Measurements from ENCODE around the gene NDFIP1.

The NDFIP1 gene

DNA sequence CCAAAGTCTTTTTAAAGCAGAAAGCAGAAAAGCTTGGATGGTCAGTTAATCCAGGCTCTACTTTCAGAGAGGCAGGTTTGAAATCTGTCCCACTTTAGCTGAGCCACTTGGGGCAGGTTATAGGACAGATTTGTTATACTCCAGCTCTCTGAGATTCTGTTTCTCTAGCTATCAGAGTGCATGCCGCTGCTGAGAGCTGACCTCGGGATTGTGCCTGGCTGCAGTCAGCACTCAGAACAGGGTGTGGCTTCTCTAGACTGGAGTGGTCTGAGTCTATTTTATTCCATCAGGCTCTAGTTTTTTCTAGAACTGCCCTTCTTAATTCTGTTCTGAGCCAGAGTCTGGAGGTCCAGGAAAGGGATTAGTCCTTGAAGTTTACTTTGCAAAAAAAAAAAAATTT lies 67.7 kb downstream of the NDFIP1 start:
- H3K18ac ChIP-seq (ENCODE audit: low read length), result no peak overlapping the region
- H3K23ac ChIP-seq (ENCODE audit: low read depth, low read length, poor library complexity), result no peak overlapping the region
- H2BK120ac ChIP-seq (ENCODE audit: low read depth, low read length), result no peak overlapping the region
- no peak overlapping the region for H3K4ac ChIP-seq (ENCODE audit: low read length)
- no peaks in the 10 kb centered on the region for H3K4me1 ChIP-seq (ENCODE audit: control insufficient read depth in 2 of 2, insufficient read depth in 1 of 2, low read depth in 1 of 2, low read length in 2 of 2)
- no peak overlapping the region for H3K27ac ChIP-seq (replicated peaks; ENCODE audit: low read length)
- H3K4me3 ChIP-seq (ENCODE audit: low read length in 2 of 2), result no peak overlapping the region
- peak overlapping the region; percentile 44 for H2AFZ ChIP-seq (ENCODE audit: low read length)
- no peak for DNase-seq (ENCODE audit: low spot score)
- no peaks in the 10 kb centered on the region for H3K79me1 ChIP-seq (ENCODE audit: low read depth, low read length)
- no peaks in the 10 kb centered on the region for H3K27me3 ChIP-seq (ENCODE audit: control insufficient read depth in 3 of 3, insufficient read depth in 3 of 3, low read depth in 1 of 3, low read length in 3 of 3)
- no peak overlapping the region for H4K91ac ChIP-seq (ENCODE audit: low read depth, low read length, poor library complexity)
- H3K9ac ChIP-seq (ENCODE audit: low read depth, low read length, poor library complexity), result no peak overlapping the region
- H3K36me3 ChIP-seq (replicated peaks in 1 of 2; ENCODE audit: control insufficient read depth in 2 of 2, insufficient read depth in 2 of 2, low read length in 2 of 2), result no peaks in the 10 kb centered on the region
- no CpG with 5 or more reads among the region's 2 CpGs for WGBS, 2 donors (ENCODE audit: extremely low coverage in 2 of 2, insufficient read length in 2 of 2, insufficient replicate concordance in 1 of 2)
- H2AK5ac ChIP-seq (ENCODE audit: low read depth, low read length), result no peak overlapping the region
- H2BK12ac ChIP-seq (ENCODE audit: low read length), result no peak overlapping the region
- no peak overlapping the region for H2BK15ac ChIP-seq (ENCODE audit: low read length)
- no peak overlapping the region for H2BK5ac ChIP-seq (ENCODE audit: low read length)
- no peak overlapping the region for H3K14ac ChIP-seq (ENCODE audit: low read length)
- no peak overlapping the region for H3K4me2 ChIP-seq (ENCODE audit: insufficient read depth, low read length, poor library complexity, severe bottlenecking)
- H3K9me3 ChIP-seq (replicated peaks in 1 of 2; ENCODE audit: control insufficient read depth in 2 of 2, insufficient read depth in 1 of 2, low read depth in 1 of 2, low read length in 2 of 2), result no peaks in the 10 kb centered on the region
- H4K8ac ChIP-seq (ENCODE audit: low read depth, low read length), result no peak overlapping the region

DNA sequence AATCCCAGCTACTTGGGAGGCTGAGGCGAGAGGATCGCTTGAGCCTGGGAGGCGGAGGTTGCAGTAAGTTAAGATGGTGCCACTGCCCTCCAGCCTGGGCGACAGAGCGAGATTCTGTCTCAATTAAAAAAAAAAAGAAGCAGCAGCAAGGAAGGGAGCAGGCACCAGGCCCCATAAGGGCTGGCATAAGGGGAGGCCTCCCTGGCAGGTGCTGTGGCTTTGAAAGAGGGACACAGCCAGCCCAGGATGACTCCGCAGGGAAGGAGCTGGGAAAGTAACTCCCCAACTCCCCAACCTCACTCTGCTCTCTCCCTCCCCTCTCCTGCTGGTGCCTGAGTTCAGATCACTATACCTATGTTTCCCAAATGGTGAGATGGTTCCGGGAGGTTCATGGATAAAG lies 70.1 kb downstream of the NDFIP1 start:
- Histone ChIP-seq H4K8ac (ENCODE audit: low read depth, low read length) (no peak overlapping the region), H2BK12ac (ENCODE audit: low read length) (no peak overlapping the region), H3K27ac (replicated peaks; ENCODE audit: low read length) (no peak overlapping the region), H2BK120ac (ENCODE audit: low read depth, low read length) (no peak overlapping the region), H2AK5ac (ENCODE audit: low read depth, low read length) (no peak overlapping the region), H3K4me2 (ENCODE audit: insufficient read depth, low read length, poor library complexity, severe bottlenecking) (no peak overlapping the region), H3K18ac (ENCODE audit: low read length) (no peak overlapping the region), H3K23ac (ENCODE audit: low read depth, low read length, poor library complexity) (no peak overlapping the region), H3K36me3 (replicated peaks in 1 of 2; ENCODE audit: control insufficient read depth in 2 of 2, insufficient read depth in 2 of 2, low read length in 2 of 2) (no peaks in the 10 kb centered on the region), H3K14ac (ENCODE audit: low read length) (no peak overlapping the region), H3K4me3 (ENCODE audit: low read length in 2 of 2) (no peak overlapping the region), H3K4me1 (ENCODE audit: control insufficient read depth in 2 of 2, insufficient read depth in 1 of 2, low read depth in 1 of 2, low read length in 2 of 2) (no peaks in the 10 kb centered on the region), H3K27me3 (ENCODE audit: control insufficient read depth in 3 of 3, insufficient read depth in 3 of 3, low read depth in 1 of 3, low read length in 3 of 3) (no peaks in the 10 kb centered on the region), H2AFZ (ENCODE audit: low read length) (no peak overlapping the region), H4K91ac (ENCODE audit: low read depth, low read length, poor library complexity) (no peak overlapping the region), H3K9ac (ENCODE audit: low read depth, low read length, poor library complexity) (no peak overlapping the region), H2BK15ac (ENCODE audit: low read length) (no peak overlapping the region), H3K79me1 (ENCODE audit: low read depth, low read length) (no peaks in the 10 kb centered on the region), H3K9me3 (replicated peaks in 1 of 2; ENCODE audit: control insufficient read depth in 2 of 2, insufficient read depth in 1 of 2, low read depth in 1 of 2, low read length in 2 of 2) (no peaks in the 10 kb centered on the region), H3K4ac (ENCODE audit: low read length) (no peak overlapping the region), H2BK5ac (ENCODE audit: low read length) (no peak overlapping the region)
- no CpG with 5 or more reads among the region's 7 CpGs for WGBS, 2 donors (ENCODE audit: extremely low coverage in 2 of 2, insufficient read length in 2 of 2, insufficient replicate concordance in 1 of 2)
- no peak for DNase-seq (ENCODE audit: low spot score)

DNA sequence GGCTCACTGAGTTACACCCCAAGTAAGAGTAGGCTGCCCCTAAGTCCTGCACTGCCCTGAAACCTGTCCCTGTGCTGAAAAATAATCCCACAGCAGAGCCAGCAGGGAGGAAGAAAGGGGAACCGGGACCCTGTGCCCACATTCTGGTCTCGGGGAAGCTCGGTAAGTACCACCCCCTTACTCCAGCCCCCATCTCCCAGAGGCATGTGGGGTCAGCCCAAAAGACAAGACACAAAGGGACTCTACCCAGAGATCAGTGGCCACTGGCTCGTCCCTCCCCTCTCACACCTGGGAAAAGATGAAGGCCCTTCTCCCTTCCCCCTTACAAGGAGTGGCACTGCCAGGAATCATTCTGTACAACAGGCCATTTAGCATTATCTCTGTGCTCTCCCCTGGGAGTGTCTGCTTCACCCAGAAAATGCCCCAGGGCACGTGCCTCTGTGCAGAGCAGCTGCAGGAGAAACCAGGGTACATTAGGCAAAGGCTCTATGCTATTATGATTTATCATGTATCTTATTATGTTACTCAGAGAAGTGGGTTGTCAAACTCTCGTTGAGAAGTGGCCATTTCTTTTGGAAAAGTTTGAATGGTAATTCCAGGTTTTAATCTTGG lies 71.3 kb downstream of the NDFIP1 start:
- H3K4me1 ChIP-seq (ENCODE audit: control insufficient read depth in 2 of 2, insufficient read depth in 1 of 2, low read depth in 1 of 2, low read length in 2 of 2), result no peaks in the 10 kb centered on the region
- H3K18ac ChIP-seq (ENCODE audit: low read length), result no peak overlapping the region
- H3K4me2 ChIP-seq (ENCODE audit: insufficient read depth, low read length, poor library complexity, severe bottlenecking), result no peak overlapping the region
- WGBS, 2 donors (ENCODE audit: extremely low coverage in 2 of 2, insufficient read length in 2 of 2, insufficient replicate concordance in 1 of 2), result no CpG with 5 or more reads among the region's 6 CpGs
- no peak overlapping the region for H3K4me3 ChIP-seq (ENCODE audit: low read length in 2 of 2)
- H3K14ac ChIP-seq (ENCODE audit: low read length), result no peak overlapping the region
- no peak overlapping the region for H3K4ac ChIP-seq (ENCODE audit: low read length)
- no peaks in the 10 kb centered on the region for H3K79me1 ChIP-seq (ENCODE audit: low read depth, low read length)
- no peak overlapping the region for H4K91ac ChIP-seq (ENCODE audit: low read depth, low read length, poor library complexity)
- H3K36me3 ChIP-seq (replicated peaks in 1 of 2; ENCODE audit: control insufficient read depth in 2 of 2, insufficient read depth in 2 of 2, low read length in 2 of 2), result no peaks in the 10 kb centered on the region
- no peak overlapping the region for H2BK120ac ChIP-seq (ENCODE audit: low read depth, low read length)
- H3K27ac ChIP-seq (replicated peaks; ENCODE audit: low read length), result no peak overlapping the region
- H2AK5ac ChIP-seq (ENCODE audit: low read depth, low read length), result no peak overlapping the region
- no peaks in the 10 kb centered on the region for H3K27me3 ChIP-seq (ENCODE audit: control insufficient read depth in 3 of 3, insufficient read depth in 3 of 3, low read depth in 1 of 3, low read length in 3 of 3)
- no peak overlapping the region for H2AFZ ChIP-seq (ENCODE audit: low read length)
- no peak overlapping the region for H3K23ac ChIP-seq (ENCODE audit: low read depth, low read length, poor library complexity)
- no peak overlapping the region for H4K8ac ChIP-seq (ENCODE audit: low read depth, low read length)
- H3K9ac ChIP-seq (ENCODE audit: low read depth, low read length, poor library complexity), result no peak overlapping the region
- H2BK12ac ChIP-seq (ENCODE audit: low read length), result no peak overlapping the region
- H3K9me3 ChIP-seq (replicated peaks in 1 of 2; ENCODE audit: control insufficient read depth in 2 of 2, insufficient read depth in 1 of 2, low read depth in 1 of 2, low read length in 2 of 2), result no peaks in the 10 kb centered on the region
- no peak overlapping the region for H2BK15ac ChIP-seq (ENCODE audit: low read length)
- H2BK5ac ChIP-seq (ENCODE audit: low read length), result no peak overlapping the region
- no peak for DNase-seq (ENCODE audit: low spot score)

DNA sequence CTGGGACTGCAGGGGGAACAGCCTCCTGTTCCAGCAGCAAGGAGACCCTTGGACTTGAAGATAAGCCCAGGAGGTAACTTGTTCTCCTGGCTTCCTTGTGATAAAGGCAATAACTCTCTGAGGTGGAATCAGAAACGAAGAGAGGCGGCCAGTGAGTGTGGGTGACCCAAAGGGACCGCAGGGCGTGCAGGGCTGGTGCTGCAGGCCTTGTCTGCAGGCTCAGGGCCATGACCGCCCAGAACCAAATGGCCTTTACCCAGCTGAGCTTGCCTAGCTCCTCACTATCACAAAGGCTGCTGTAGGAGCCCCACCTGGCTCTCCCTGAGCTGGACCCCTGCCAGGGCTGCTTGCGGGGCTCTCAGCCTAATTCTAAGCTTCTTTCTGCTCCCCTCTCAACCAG lies 72.5 kb downstream of the NDFIP1 start:
- H3K14ac ChIP-seq (ENCODE audit: low read length), result no peak overlapping the region
- no peaks in the 10 kb centered on the region for H3K79me1 ChIP-seq (ENCODE audit: low read depth, low read length)
- no peak overlapping the region for H2BK5ac ChIP-seq (ENCODE audit: low read length)
- H2BK15ac ChIP-seq (ENCODE audit: low read length), result no peak overlapping the region
- no peak overlapping the region for H3K18ac ChIP-seq (ENCODE audit: low read length)
- no peak overlapping the region for H3K4me2 ChIP-seq (ENCODE audit: insufficient read depth, low read length, poor library complexity, severe bottlenecking)
- H3K27ac ChIP-seq (replicated peaks; ENCODE audit: low read length), result no peak overlapping the region
- H2AK5ac ChIP-seq (ENCODE audit: low read depth, low read length), result no peak overlapping the region
- H3K4me1 ChIP-seq (ENCODE audit: control insufficient read depth in 2 of 2, insufficient read depth in 1 of 2, low read depth in 1 of 2, low read length in 2 of 2), result peaks cover 0 to 3% of the 10 kb centered on the region in 2 donors
- no peaks in the 10 kb centered on the region for H3K9me3 ChIP-seq (replicated peaks in 1 of 2; ENCODE audit: control insufficient read depth in 2 of 2, insufficient read depth in 1 of 2, low read depth in 1 of 2, low read length in 2 of 2)
- no peaks in the 10 kb centered on the region for H3K36me3 ChIP-seq (replicated peaks in 1 of 2; ENCODE audit: control insufficient read depth in 2 of 2, insufficient read depth in 2 of 2, low read length in 2 of 2)
- H4K8ac ChIP-seq (ENCODE audit: low read depth, low read length), result no peak overlapping the region
- no peak overlapping the region for H3K4me3 ChIP-seq (ENCODE audit: low read length in 2 of 2)
- H2BK12ac ChIP-seq (ENCODE audit: low read length), result no peak overlapping the region
- H3K23ac ChIP-seq (ENCODE audit: low read depth, low read length, poor library complexity), result no peak overlapping the region
- no peaks in the 10 kb centered on the region for H3K27me3 ChIP-seq (ENCODE audit: control insufficient read depth in 3 of 3, insufficient read depth in 3 of 3, low read depth in 1 of 3, low read length in 3 of 3)
- peak overlapping the region; percentile 45 for H4K91ac ChIP-seq (ENCODE audit: low read depth, low read length, poor library complexity)
- DNase-seq (ENCODE audit: low spot score), result no peak
- peak overlapping the region; percentile 75 for H2AFZ ChIP-seq (ENCODE audit: low read length)
- no peak overlapping the region for H3K4ac ChIP-seq (ENCODE audit: low read length)
- H2BK120ac ChIP-seq (ENCODE audit: low read depth, low read length), result no peak overlapping the region
- H3K9ac ChIP-seq (ENCODE audit: low read depth, low read length, poor library complexity), result no peak overlapping the region
- no CpG with 5 or more reads among the region's 6 CpGs for WGBS, 2 donors (ENCODE audit: extremely low coverage in 2 of 2, insufficient read length in 2 of 2, insufficient replicate concordance in 1 of 2)
